HEK293 (cell line): ENCODE data around the gene ENTREP1.

Source experiments
- CTCF ChIA-PET: fragments of 350-600 bp; formaldehyde crosslinking; extraction: SDS; loops from one replicate; lab custom pipeline; 2021; ENCODE audit warnings: antibody characterized with exemption; lab: Yijun Ruan, JAX
- POLR2A ChIA-PET: fragments of 300-600 bp; formaldehyde crosslinking; extraction: SDS; loops from one replicate; lab custom pipeline; 2020; ENCODE audit warnings: antibody characterized with exemption, inconsistent platforms; lab: Yijun Ruan, JAX
- H3K27ac ChIP-seq: fragments of 200-500 bp; sonication (Bioruptor generic); 2 replicates; pipeline ENCODE4 v1.5.1; 2014; ENCODE audit warnings: low read depth, low read length, control low read depth, inconsistent platforms; ENCODE audit errors: extremely low read depth
- H3K36me3 ChIP-seq, 2 experiments: fragments of 200-500 bp in 1 of 2; sonication (Bioruptor generic) in 1 of 2; 1 replicate in 1 of 2; 2 replicates in 1 of 2; pipeline ENCODE4 v1.5.1; 2014 to 2017; ENCODE audit warnings: inconsistent platforms in 2 of 2, low read length in 2 of 2; ENCODE audit not compliant: control insufficient read depth in 2 of 2, insufficient read depth in 1 of 2
- H3K4me1 ChIP-seq: fragments of 200-500 bp; sonication (Bioruptor generic); 2 replicates; pipeline ENCODE4 v1.5.1; 2014; ENCODE audit warnings: mild to moderate bottlenecking, low read length, inconsistent platforms; ENCODE audit not compliant: control insufficient read depth, insufficient read depth
- H3K4me3 ChIP-seq: 2 replicates; pipeline ENCODE4 v1.5.1; 2011; ENCODE audit warnings: low read depth, mild to moderate bottlenecking, control low read depth, low read length, moderate library complexity
- H3K9me3 ChIP-seq: fragments of 200-500 bp; sonication (Bioruptor generic); 2 replicates; pipeline ENCODE4 v1.5.1; 2014; ENCODE audit warnings: low read depth, low read length, inconsistent platforms; ENCODE audit not compliant: control insufficient read depth, insufficient read depth
- GFI1B ChIP-seq: fragments of 450-650 bp; formaldehyde crosslinking; IDR thresholded peaks from 2 replicates; pipeline ENCODE4 v1.5.1; 2016; ENCODE audit warnings: missing biosample characterization, missing genetic modification characterization
- KLF1 ChIP-seq: fragments of 450-650 bp; formaldehyde crosslinking; IDR thresholded peaks from 2 replicates; pipeline ENCODE4 v1.5.1; 2016; ENCODE audit warnings: missing biosample characterization, missing genetic modification characterization
- MEIS1 ChIP-seq: sonication (generic); formaldehyde crosslinking; IDR thresholded peaks from 2 replicates; pipeline ENCODE4 v1.8.1; 2022; ENCODE audit warnings: missing genetic modification reagents, mild to moderate bottlenecking, borderline replicate concordance
- PRDM4 ChIP-seq: fragments of 450-650 bp; formaldehyde crosslinking; IDR thresholded peaks from 2 replicates; pipeline ENCODE4 v1.5.1; 2017; ENCODE audit warnings: missing biosample characterization, missing genetic modification characterization
- PRDM6 ChIP-seq: fragments of 450-650 bp; formaldehyde crosslinking; IDR thresholded peaks from 2 replicates; pipeline ENCODE4 v1.5.1; 2017; ENCODE audit warnings: missing biosample characterization, missing genetic modification characterization
- ZBTB49 ChIP-seq: fragments of 450-650 bp; formaldehyde crosslinking; IDR thresholded peaks from 2 replicates; pipeline ENCODE4 v1.5.1; 2016; ENCODE audit warnings: missing biosample characterization, missing genetic modification characterization, low read depth
- ZBTB8A ChIP-seq: fragments of 450-650 bp; formaldehyde crosslinking; IDR thresholded peaks from 2 replicates; pipeline ENCODE4 v1.5.1; 2016; ENCODE audit warnings: missing biosample characterization, missing genetic modification characterization
- ZNF23 ChIP-seq: fragments of 450-650 bp; formaldehyde crosslinking; IDR thresholded peaks from 2 replicates; pipeline ENCODE4 v1.5.1; 2016; ENCODE audit warnings: missing biosample characterization, missing genetic modification characterization, borderline replicate concordance
- ZNF239 ChIP-seq: fragments of 450-650 bp; formaldehyde crosslinking; IDR thresholded peaks from 2 replicates; pipeline ENCODE4 v1.5.1; 2016; ENCODE audit warnings: missing biosample characterization, missing genetic modification characterization
- ZNF292 ChIP-seq: fragments of 450-650 bp; formaldehyde crosslinking; IDR thresholded peaks from 2 replicates; pipeline ENCODE4 v1.5.1; 2016; ENCODE audit warnings: low read depth, missing biosample characterization, missing genetic modification characterization, borderline replicate concordance
- ZNF555 ChIP-seq: fragments of 450-650 bp; formaldehyde crosslinking; conservative IDR thresholded peaks from 2 replicates; pipeline ENCODE4 v1.5.1; 2017; ENCODE audit warnings: missing biosample characterization, mild to moderate bottlenecking, missing genetic modification characterization, inconsistent platforms
- ZNF624 ChIP-seq: fragments of 450-650 bp; formaldehyde crosslinking; IDR thresholded peaks from 2 replicates; pipeline ENCODE4 v1.5.1; 2017; ENCODE audit warnings: missing biosample characterization, missing genetic modification characterization
- ZNF830 ChIP-seq: fragments of 450-650 bp; IDR thresholded peaks from 2 replicates; pipeline ENCODE4 v1.5.0; 2018; ENCODE audit warnings: missing biosample characterization, missing genetic modification characterization, low read depth, mild to moderate bottlenecking, moderate library complexity
- ZSCAN4 ChIP-seq: fragments of 450-650 bp; formaldehyde crosslinking; IDR thresholded peaks from 2 replicates; pipeline ENCODE4 v1.5.1; 2017; ENCODE audit warnings: missing biosample characterization, missing genetic modification characterization

The ENTREP1 gene

GRCh38 chr9:69319324-69320025, 5.5 kb upstream of the ENTREP1 start:
- CTCF ChIA-PET = interaction anchor here (0.7 to 0.9 kb wide), 2 partner anchors 138 to 283 kb away, joined by 4 to 5 read pairs; no protein-coding TSS in a partner anchor
- POLR2A ChIA-PET = no interaction called here
- TF ChIP-seq PRDM4 (peak; percentile 79), KLF1 (tag by site-specific recombination) (no peak)
- Histone ChIP-seq H3K4me1 (no peaks in the 10 kb centered on the region), H3K4me3 (no peak overlapping the region), H3K27ac (no peak overlapping the region), H3K36me3 (no peaks in the 10 kb centered on the region), H3K9me3 (no peaks in the 10 kb centered on the region)

- CTCF ChIA-PET = interaction anchor here (0.6 kb wide), 1 partner anchor 606 kb away, joined by 4 read pairs; no protein-coding TSS in a partner anchor
- TF ChIP-seq ZSCAN4 (tag by site-specific recombination) (no peak), ZBTB49 (no peak), ZNF830 (tag by site-specific recombination) (no peak), MEIS1 (no peak), ZNF292 (tag by site-specific recombination) (no peak), ZNF624 (tag by site-specific recombination) (no peak), ZNF23 (tag by site-specific recombination) (no peak)
- POLR2A ChIA-PET = no interaction called here
- Histone ChIP-seq H3K9me3 (no peaks in the 10 kb centered on the region), H3K4me3 (no peak overlapping the region), H3K36me3 (no peaks in the 10 kb centered on the region), H3K27ac (no peak overlapping the region), H3K4me1 (no peaks in the 10 kb centered on the region)
Observed at GRCh38 chr9:69322256-69322655, 2.8 kb upstream of the ENTREP1 start.

- no peak overlapping the region for H3K27ac ChIP-seq
- POLR2A ChIA-PET = interaction anchor here (0.6 kb wide), 1 partner anchor 166 kb away, joined by 6 read pairs; no protein-coding TSS in a partner anchor
- H3K4me1 ChIP-seq = 0 out of 2 replicates have a peak, but pooled peaks cover 3% of the 10 kb centered on the region
- H3K9me3 ChIP-seq = no peaks in the 10 kb centered on the region
- CTCF ChIA-PET = interaction anchor here (0.7 to 1.3 kb wide), 3 partner anchors 89 to 260 kb away, joined by 3 to 4 read pairs (median 3); no protein-coding TSS in a partner anchor
- no peak overlapping the region for H3K4me3 ChIP-seq
- TF ChIP-seq ZBTB8A (no peak), ZNF555 (tag by site-specific recombination) (no peak), GFI1B (no peak), ZNF239 (tag by site-specific recombination) (no peak), PRDM6 (tag by site-specific recombination) (0 out of 2 replicates have a peak, but pooled peaks have one; percentile 30)
- H3K36me3 ChIP-seq = no peaks in the 10 kb centered on the region
Observed at GRCh38 chr9:69323861-69324260, 1.2 kb upstream of the ENTREP1 start.
